ENCODE measurements around the gene RAB33B.
"Not testable (repeated sequence)": the region's sequence is repeated elsewhere in the genome, so short reads cannot be mapped to it uniquely, and the experiment has no call there.

The RAB33B gene

DNA sequence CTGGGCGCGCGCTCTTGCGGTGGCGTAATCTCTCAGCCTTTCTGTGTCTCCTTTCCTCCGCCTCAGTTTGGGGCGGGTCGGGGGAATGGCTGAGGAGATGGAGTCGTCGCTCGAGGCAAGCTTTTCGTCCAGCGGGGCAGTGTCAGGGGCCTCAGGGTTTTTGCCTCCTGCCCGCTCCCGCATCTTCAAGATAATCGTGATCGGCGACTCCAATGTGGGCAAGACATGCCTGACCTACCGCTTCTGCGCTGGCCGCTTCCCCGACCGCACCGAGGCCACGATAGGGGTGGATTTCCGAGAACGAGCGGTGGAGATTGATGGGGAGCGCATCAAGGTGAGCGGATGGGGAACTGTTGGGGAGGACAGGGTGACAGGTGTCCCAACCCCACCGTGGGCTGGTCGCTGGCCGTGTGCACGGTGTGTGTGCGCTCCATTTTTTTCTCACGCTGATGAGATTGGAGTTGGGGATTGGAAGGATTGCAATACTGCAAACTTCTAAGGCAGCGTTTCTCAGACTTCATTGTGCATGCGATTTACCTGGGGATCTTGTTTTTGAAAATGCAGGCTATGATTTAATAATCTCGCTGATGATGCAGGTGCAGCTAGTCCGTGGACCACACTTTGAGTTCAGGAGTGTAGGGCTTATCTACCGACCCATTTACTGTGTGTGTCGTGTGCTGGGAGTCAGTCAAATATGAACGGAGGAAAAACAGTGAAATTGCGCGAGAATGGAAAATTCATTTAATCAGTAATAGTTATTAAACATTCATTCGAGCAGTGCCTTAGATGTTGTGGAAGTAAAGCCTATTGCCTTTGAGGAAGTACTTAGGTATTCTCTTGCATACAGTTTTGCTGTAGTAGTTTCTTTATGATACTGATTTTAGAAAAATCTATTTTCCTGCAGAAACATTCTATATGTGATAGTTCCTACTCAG, at the start of gene RAB33B:
RAB33B (plus strand) TSS at position 11 of the 935 bp plus-strand sequence; CDS start at position 86, 75 bp downstream.
- no peaks in the 10 kb centered on the region for H4K20me1 ChIP-seq (ENCODE audit: control insufficient read depth, insufficient read depth, low read depth, low read length)
- peak within 1 kb of the TSS; percentile 98 for H3K4me3 ChIP-seq (ENCODE audit: low read length)
- peak within 1 kb of the TSS; percentile 73 for H3K27ac ChIP-seq (ENCODE audit: low read depth, low read length)
- peak within 1 kb of the TSS; percentile 97 for H3K4me2 ChIP-seq (ENCODE audit: low read length)
- H3K4me1 ChIP-seq (ENCODE audit: control insufficient read depth, low read length): peaks cover 59% of the 10 kb centered on the region
- peaks cover 12% of the 10 kb centered on the region for H3K36me3 ChIP-seq (ENCODE audit: control insufficient read depth, low read length)
- H3F3A ChIP-seq (ENCODE audit: control insufficient read depth, insufficient read depth): peaks cover 8% of the 10 kb centered on the region; the same call in 1 of the 2 replicates
- TF ChIP-seq EZH2phosphoT487 (IDR thresholded peaks at IDR 0.05; ENCODE audit: borderline replicate concordance, low read length): no peak
- TF ChIP-seq, protein P1, sequence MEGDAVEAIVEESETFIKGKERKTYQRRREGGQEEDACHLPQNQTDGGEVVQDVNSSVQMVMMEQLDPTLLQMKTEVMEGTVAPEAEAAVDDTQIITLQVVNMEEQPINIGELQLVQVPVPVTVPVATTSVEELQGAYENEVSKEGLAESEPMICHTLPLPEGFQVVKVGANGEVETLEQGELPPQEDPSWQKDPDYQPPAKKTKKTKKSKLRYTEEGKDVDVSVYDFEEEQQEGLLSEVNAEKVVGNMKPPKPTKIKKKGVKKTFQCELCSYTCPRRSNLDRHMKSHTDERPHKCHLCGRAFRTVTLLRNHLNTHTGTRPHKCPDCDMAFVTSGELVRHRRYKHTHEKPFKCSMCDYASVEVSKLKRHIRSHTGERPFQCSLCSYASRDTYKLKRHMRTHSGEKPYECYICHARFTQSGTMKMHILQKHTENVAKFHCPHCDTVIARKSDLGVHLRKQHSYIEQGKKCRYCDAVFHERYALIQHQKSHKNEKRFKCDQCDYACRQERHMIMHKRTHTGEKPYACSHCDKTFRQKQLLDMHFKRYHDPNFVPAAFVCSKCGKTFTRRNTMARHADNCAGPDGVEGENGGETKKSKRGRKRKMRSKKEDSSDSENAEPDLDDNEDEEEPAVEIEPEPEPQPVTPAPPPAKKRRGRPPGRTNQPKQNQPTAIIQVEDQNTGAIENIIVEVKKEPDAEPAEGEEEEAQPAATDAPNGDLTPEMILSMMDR (IDR thresholded peaks at IDR 0.05; ENCODE audit: low read depth, low read length, poor library complexity, severe bottlenecking): no peak
- no peaks in the 10 kb centered on the region for H3K27me3 ChIP-seq (ENCODE audit: control insufficient read depth, low read length)
- no peaks in the 10 kb centered on the region for H3K9me3 ChIP-seq (ENCODE audit: control insufficient read depth, insufficient read depth, low read length)
- H3K79me2 ChIP-seq (ENCODE audit: control insufficient read depth, low read length): peaks cover 71% of the 10 kb centered on the region
- H3K9me2 ChIP-seq (replicated peaks; ENCODE audit: control insufficient read depth, low read length): no peaks in the 10 kb centered on the region

DNA sequence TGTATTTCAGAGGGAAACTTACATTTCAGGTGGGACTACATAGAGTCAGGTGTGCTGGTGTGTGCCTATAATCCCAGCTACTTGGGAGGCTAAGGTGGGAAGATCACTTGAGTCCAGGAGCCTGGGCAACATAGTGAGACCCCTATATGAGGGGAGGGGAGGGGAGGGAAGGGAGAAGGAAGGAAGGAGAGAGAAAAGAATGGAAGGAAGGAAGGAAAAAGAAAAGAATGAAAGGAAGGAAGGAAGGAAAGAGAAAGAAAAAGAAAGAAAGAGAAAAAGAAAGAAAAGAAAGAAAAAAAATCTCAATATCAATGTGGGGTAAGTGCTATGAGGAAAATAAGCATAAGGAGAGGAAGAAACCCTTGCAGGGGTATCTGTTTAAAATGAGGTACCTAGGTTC, 43.6 kb upstream of the RAB33B start:
- TF ChIP-seq EZH2phosphoT487 (IDR thresholded peaks at IDR 0.05; ENCODE audit: borderline replicate concordance, low read length): no peak
- TF ChIP-seq, protein P1 (IDR thresholded peaks at IDR 0.05; ENCODE audit: low read depth, low read length, poor library complexity, severe bottlenecking): no peak
- Histone ChIP-seq H3K27me3 (ENCODE audit: control insufficient read depth, low read length) (no peaks in the 10 kb centered on the region), H3F3A (ENCODE audit: control insufficient read depth, insufficient read depth) (0 out of 2 replicates have a peak, but pooled peaks cover 2% of the 10 kb centered on the region), H3K79me2 (ENCODE audit: control insufficient read depth, low read length) (no peaks in the 10 kb centered on the region), H3K27ac (ENCODE audit: low read depth, low read length) (no peak overlapping the region), H4K20me1 (ENCODE audit: control insufficient read depth, insufficient read depth, low read depth, low read length) (no peaks in the 10 kb centered on the region), H3K9me3 (ENCODE audit: control insufficient read depth, insufficient read depth, low read length) (no peaks in the 10 kb centered on the region), H3K4me2 (ENCODE audit: low read length) (no peak overlapping the region), H3K36me3 (ENCODE audit: control insufficient read depth, low read length) (no peaks in the 10 kb centered on the region), H3K4me1 (ENCODE audit: control insufficient read depth, low read length) (no peaks in the 10 kb centered on the region), H3K4me3 (ENCODE audit: low read length) (no peak overlapping the region), H3K9me2 (replicated peaks; ENCODE audit: control insufficient read depth, low read length) (no peaks in the 10 kb centered on the region)

DNA sequence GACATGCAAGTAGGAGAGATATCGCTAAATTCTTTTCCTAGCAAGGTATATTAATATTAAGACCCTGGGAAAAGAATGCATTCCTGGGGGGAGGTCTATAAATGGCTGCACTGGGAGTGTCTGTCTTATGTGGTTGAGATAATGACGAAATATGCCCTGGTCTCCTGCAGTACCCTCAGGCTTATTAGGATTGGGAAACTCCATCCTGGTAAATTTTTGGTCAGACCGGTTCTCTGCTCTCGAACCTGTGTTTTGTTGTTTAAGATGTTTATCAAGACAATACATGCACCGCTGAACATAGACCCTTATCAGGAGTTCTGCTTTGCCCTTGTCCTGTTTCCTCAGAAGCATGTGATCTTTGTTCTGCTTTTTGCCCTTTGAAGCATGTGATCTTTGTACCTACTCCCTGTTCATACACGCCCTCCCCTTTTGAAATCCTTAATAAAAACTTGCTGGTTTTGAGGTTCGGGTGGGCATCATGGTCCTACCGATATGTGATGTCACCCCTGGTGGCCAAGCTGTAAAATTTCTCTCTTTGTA, 39.2 kb upstream of the RAB33B start:
- H3K27ac ChIP-seq (ENCODE audit: low read depth, low read length); H3K4me2 ChIP-seq (ENCODE audit: low read length); H3K27me3 ChIP-seq (ENCODE audit: control insufficient read depth, low read length); H3K9me2 ChIP-seq (replicated peaks; ENCODE audit: control insufficient read depth, low read length); H3K9me3 ChIP-seq (ENCODE audit: control insufficient read depth, insufficient read depth, low read length); H3K36me3 ChIP-seq (ENCODE audit: control insufficient read depth, low read length); H3F3A ChIP-seq (ENCODE audit: control insufficient read depth, insufficient read depth); H3K4me3 ChIP-seq (ENCODE audit: low read length); H3K79me2 ChIP-seq (ENCODE audit: control insufficient read depth, low read length); H4K20me1 ChIP-seq (ENCODE audit: control insufficient read depth, insufficient read depth, low read depth, low read length): not testable (repeated sequence)
- H3K4me1 ChIP-seq (ENCODE audit: control insufficient read depth, low read length): peaks cover 14% of the 10 kb centered on the region

Measured in DOHH2 (cell line).